GM19372 (cell line): Measurements from ENCODE around the gene PEDS1.
"Not testable (repeated sequence)": the region's sequence is repeated elsewhere in the genome, so short reads cannot be mapped to it uniquely, and the experiment has no call there.

Source experiments
- ATAC-seq: cut with Tn5 transposase; IDR thresholded peaks from one replicate; pipeline ENCODE4 v1.9.1; 2021; ENCODE audit warnings: mild to moderate bottlenecking, low read depth, moderate library complexity; ENCODE audit not compliant: unreplicated experiment

Gene PEDS1

GRCh38 chr20:50136822-50137599 is 16.5 kb downstream of the PEDS1 start:
- no peak for ATAC-seq

- ATAC-seq = not testable (repeated sequence)
These were observed 18.4 kb downstream of the PEDS1 start for GRCh38 chr20:50135157-50135556.

DNA sequence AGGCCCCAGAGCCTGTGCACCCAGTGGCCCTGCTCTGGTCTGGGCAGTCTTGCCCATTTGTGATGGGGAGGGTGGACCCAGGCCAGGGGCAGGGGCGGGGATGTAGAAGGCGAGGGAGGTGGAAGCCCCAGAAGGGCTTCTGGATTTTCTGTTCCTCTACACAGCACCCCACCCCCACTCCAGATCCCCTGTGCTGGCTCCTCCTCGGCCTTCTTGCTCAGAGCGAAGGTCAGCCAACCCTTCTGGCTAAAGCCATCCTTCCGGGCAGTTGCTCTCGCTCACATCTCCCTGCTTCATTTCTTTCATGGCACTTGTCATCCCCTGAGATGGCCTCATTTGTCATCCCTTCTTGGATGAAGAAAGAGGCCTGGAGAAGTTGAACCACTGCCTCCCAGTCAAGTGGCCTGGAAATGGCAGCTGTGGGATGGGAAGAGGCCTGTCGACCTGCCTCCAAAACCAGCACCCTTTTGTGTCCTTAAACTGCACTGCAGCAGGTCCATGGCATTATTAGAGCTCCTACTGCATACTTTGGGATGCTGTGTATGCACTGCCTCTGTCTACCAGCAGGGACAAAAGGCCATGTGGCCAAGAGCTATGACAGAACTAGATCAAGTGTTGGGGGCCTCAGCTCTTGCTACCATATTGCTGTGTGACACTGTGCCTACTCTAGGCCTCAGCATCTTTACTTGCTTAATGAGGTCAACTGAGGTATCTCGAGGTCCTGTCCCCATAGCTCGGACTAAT is 19.9 kb downstream of the PEDS1 start:
- ATAC-seq = no peak

DNA sequence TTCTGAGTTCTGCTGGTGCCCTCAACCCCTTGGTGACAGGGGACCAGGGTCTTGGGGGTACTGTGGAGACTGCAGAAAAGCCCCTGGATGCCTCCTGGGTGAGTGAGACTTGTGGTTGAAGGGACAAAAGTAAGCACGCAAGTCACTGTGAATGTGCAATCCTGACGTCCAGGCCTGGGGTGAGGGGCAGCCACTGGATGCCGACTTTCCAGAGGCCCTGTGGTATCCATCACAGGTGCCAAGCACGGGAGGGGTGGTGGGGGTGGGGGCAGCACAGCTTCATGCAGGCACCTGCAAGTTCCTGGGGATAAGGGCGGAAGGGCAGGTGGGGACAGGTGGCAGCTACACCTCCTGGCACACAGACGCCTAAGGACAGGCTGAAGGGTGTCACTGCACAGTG is 20.5 kb downstream of the PEDS1 start:
- no peak for ATAC-seq

GRCh38 chr20:50130995-50131394 is 22.5 kb downstream of the PEDS1 start:
- ATAC-seq = no peak

DNA sequence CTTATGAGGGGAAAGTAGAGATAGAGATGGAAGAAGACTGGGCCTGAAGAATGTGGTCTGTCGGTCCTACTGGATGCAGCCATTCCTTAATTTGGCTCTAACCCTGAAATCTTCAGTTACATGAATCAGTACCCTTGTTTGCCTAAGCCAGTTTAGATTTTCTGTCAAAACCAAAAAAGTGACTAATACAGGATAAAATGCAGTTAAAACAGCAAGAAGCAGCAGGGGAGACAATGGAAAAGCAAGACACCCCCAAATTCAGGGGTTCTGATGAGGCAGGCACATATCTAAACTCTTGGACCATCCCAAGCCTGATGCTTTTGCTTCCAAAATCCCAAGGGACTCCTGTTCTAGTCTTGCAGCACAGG is 23.2 kb downstream of the PEDS1 start:
- no peak for ATAC-seq

DNA sequence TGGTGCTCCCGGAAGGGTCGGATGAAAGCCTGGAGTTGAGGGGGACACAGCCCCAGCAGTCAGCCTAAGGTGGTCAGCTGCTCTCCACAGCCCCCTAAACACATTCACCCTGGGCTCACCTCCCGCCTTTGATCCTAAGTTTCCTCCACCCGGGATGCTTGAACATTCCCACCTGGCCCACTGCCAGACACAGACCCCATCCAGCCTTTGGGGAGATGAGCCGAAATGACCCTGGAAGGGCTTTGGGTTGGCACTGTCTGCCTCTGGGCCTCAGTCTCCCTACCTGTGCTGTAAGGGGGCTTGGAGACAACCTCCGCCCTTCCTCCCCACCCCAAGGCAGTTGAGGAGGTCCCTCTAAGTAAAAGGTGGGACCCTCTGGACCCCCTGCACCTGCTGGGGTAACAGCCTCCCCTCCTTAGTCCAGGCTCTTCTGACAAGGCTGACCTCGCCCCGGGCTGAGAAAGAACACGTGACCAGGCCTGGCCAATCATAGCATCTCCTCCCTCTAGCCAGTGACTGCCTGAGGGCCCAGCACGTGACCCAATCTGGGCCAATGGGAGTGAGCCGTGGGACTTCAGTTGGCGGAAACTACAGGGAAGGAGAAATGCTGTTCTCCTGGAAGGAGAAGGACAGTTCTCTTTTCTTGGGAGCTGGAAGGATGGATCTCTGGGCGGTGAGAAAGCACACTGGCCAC is 23.7 kb downstream of the PEDS1 start:
- no peak for ATAC-seq

- ATAC-seq = no peak
These were observed 25.0 kb downstream of the PEDS1 start for GRCh38 chr20:50128520-50128905.

DNA sequence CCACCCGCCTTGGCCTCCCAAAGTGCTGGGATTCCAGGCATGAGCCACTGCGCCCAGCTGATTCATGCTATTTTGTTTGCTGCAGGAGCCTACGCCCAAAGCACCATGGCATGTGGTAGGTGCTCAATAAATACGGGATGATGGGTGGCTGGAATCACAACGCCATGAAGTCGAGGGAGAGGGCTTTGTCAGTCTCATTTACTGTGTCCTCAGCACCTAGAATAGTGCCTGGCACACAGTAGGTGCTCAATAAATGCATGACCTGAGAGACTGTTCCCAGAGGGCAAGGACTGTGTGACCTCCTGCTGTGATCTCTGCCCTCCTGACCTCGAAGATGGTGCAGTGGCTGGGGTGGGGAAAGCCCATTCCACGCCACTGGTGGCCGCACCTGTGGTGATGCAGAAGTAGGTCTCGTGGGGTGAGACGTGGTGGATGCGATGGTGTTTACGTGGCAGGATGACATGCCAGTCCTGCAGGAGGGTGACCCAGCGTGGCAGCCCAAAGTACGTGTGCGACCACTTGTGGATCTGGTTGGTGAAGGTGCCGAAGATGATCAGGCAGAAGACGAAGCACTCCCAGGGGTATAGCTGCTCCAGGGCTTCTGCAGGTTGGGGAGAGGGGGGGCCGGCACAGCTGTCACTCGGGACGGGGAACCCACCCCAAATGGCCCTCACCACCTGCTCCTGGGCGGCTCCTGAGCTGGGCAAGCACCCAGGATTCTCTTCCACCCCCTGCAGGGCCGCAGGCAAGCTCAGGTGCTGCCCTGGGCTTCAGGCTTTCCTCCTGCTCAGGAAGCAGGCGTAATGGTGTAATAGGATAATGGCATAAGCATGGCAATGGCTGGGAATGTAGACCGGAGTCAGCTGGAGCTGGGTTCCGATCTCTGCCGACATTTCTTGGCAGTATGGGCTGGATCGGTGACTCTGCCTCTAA is 25.7 kb downstream of the PEDS1 start:
- no peak for ATAC-seq

DNA sequence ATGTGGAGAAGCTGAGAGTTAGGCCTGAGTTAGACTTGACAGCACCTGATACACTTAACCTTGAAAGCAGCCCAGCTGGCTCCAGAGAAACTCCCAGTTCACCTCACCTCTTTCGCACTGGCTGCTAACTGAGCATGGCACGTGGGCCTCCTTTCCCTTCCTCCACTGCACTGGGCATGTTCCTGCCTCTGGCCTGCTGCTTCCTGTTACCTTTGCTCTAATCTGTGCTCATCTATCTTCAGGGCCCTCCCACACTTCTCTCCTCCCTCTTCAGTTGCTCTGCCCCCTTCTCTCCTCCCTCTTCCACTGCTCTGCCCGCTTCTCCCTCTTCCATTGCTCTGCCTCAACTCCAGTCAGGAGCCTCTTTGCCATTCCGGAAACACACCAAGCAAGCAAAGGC is 26.9 kb downstream of the PEDS1 start:
- no peak for ATAC-seq

GRCh38 chr20:50125279-50125678 is 28.2 kb downstream of the PEDS1 start:
- ATAC-seq = no peak

GRCh38 chr20:50124496-50124895 is 29.0 kb downstream of the PEDS1 start:
- ATAC-seq = no peak

DNA sequence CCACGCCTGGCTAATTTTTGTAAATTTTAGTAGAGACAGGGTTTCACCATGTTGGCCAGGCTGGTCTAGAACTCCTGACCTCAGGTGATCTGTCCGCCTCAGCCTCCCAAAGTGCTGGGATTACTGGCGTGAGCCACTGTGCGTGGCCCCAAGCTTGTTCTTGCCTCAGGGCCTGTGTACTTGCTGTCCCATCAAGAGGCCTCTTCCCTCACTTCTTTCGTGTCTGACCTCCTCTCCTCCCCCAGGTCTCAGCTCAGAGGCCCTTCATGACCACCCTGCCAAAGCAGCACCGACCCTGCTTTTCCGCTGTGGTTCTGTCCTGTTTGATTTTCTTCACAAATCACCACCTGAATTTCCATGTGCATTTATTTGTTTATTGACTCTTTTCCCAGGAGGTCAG is 30.1 kb downstream of the PEDS1 start:
- ATAC-seq = no peak

- no peak for ATAC-seq
These were observed 30.8 kb downstream of the PEDS1 start for GRCh38 chr20:50122763-50123162.

- ATAC-seq = no peak
These were observed 31.7 kb downstream of the PEDS1 start for GRCh38 chr20:50121858-50122271.

DNA sequence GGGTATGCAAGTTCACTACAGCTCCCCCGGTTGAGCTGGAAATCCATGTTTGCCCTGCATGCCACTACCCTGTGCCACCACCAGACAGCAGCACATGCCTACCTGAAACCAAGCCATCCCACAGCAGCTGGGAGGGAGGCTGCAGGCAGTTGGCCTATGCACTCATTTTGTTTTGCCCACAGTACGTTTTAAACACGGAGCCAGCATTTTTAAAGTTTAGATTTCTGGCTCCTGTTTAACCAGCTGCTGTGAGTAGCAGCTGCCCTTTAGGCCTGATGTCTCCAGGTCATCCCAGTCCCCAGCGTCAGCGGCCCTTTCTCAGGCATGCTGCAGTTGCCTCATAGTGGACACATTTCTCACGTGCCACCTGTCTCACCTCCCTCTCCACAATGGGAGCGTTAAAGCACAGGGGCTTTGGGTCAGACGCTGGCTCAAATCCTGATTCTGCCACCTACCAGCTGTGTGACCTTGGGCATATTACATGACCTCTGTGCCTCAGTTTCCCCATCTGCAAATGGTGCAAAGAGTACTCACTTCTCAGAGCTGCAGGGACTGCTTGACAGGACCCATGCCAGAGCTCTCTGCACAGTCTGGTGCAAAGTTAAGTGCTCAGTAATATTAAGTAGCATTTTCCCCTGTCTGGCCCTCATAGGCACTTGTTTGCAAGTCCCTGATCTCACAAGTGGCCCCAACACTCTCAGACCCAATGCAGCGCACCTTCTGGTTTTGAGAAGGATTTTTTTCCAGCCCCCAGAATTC is 32.4 kb downstream of the PEDS1 start:
- ATAC-seq = no peak

DNA sequence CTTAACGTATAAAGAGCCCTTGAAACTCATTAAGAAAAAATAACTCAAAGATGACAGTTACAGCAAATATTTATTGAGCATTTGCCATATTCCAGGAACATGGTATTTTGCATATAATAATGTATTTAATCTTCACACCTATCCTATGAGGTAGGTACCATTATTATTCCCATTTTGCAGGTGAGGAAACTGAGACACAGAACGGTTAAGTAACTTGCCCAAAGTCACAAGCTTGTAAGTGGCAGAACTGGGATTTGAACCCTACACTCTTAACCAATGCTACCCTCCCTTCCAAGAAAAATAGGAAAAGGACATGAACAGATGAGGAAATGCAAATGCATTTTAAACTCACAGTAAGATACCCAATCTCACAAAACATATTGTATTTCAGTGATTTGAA is 35.3 kb downstream of the PEDS1 start:
- no peak for ATAC-seq

- ATAC-seq = no peak
These were observed 37.0 kb downstream of the PEDS1 start for GRCh38 chr20:50116368-50116999.
